ENCODE data around the gene CDK2AP2.

The CDK2AP2 gene

GRCh38 chr11:67494371-67495233 is 13.4 kb downstream of the CDK2AP2 start:
- Mint-ChIP-seq H3K4me3 (no peak overlapping the region), H3K4me1 (no peaks in the 10 kb centered on the region), H3K36me3 (ENCODE audit: low read depth) (peaks cover 6% of the 10 kb centered on the region), H3K27me3 (ENCODE audit: low read depth) (no peaks in the 10 kb centered on the region), H3K27ac (no peak overlapping the region), H3K9me3 (no peaks in the 10 kb centered on the region)
- TF ChIP-seq CTCF (IDR thresholded peaks at IDR 0.05; ENCODE audit: unreplicated experiment in 3 of 3), result no peak

- Mint-ChIP-seq H3K27ac (no peak overlapping the region), H3K36me3 (ENCODE audit: low read depth) (peaks cover 8% of the 10 kb centered on the region), H3K4me3 (no peak overlapping the region), H3K27me3 (ENCODE audit: low read depth) (no peaks in the 10 kb centered on the region), H3K4me1 (no peaks in the 10 kb centered on the region), H3K9me3 (no peaks in the 10 kb centered on the region)
- TF ChIP-seq CTCF (IDR thresholded peaks at IDR 0.05; ENCODE audit: unreplicated experiment in 3 of 3), result no peak
Observed at GRCh38 chr11:67493548-67494370, 14.2 kb downstream of the CDK2AP2 start.

GRCh38 chr11:67492801-67493547 is 15.0 kb downstream of the CDK2AP2 start:
- Mint-ChIP-seq H3K27ac (no peak overlapping the region), H3K4me1 (no peaks in the 10 kb centered on the region), H3K36me3 (ENCODE audit: low read depth) (peaks cover 10% of the 10 kb centered on the region), H3K4me3 (no peak overlapping the region), H3K27me3 (ENCODE audit: low read depth) (no peaks in the 10 kb centered on the region), H3K9me3 (no peaks in the 10 kb centered on the region)
- TF ChIP-seq CTCF (IDR thresholded peaks at IDR 0.05; ENCODE audit: unreplicated experiment in 3 of 3), result no peak

- no peak for TF ChIP-seq CTCF (IDR thresholded peaks at IDR 0.05; ENCODE audit: unreplicated experiment in 3 of 3)
- peaks cover 16% of the 10 kb centered on the region for H3K36me3 Mint-ChIP-seq (ENCODE audit: low read depth)
- no peaks in the 10 kb centered on the region for H3K4me1 Mint-ChIP-seq
- H3K4me3 Mint-ChIP-seq, result no peak overlapping the region
- H3K9me3 Mint-ChIP-seq, result no peaks in the 10 kb centered on the region
- H3K27ac Mint-ChIP-seq, result no peak overlapping the region
- no peaks in the 10 kb centered on the region for H3K27me3 Mint-ChIP-seq (ENCODE audit: low read depth)
Observed at GRCh38 chr11:67492069-67492727, 15.8 kb downstream of the CDK2AP2 start.

- H3K9me3 Mint-ChIP-seq, result no peaks in the 10 kb centered on the region
Observed at GRCh38 chr11:67491276-67492068, 16.5 kb downstream of the CDK2AP2 start.

More at GRCh38 chr11:67491276-67492068, 16.5 kb downstream of the CDK2AP2 start:
- Mint-ChIP-seq H3K27me3 (ENCODE audit: low read depth) (no peaks in the 10 kb centered on the region), H3K4me3 (no peak overlapping the region), H3K27ac (no peak overlapping the region), H3K4me1 (no peaks in the 10 kb centered on the region), H3K36me3 (ENCODE audit: low read depth) (peaks cover 16% of the 10 kb centered on the region)
- no peak for TF ChIP-seq CTCF (IDR thresholded peaks at IDR 0.05; ENCODE audit: unreplicated experiment in 3 of 3)
